Measurements from ENCODE around the gene CRB3. TPM values are rescaled to one million over a fixed set of nuclear protein-coding genes. Genes with fewer than 3 reads are reported as not detected.

Gene CRB3
- polyA plus RNA-seq, 10 donors, result 0.22 to 1.2 (median 0.68) TPM; not detected in 6

GRCh38 chr19:6431891-6432290 is 32.2 kb upstream of the CRB3 start:
- DNase-seq, result no peak

DNA sequence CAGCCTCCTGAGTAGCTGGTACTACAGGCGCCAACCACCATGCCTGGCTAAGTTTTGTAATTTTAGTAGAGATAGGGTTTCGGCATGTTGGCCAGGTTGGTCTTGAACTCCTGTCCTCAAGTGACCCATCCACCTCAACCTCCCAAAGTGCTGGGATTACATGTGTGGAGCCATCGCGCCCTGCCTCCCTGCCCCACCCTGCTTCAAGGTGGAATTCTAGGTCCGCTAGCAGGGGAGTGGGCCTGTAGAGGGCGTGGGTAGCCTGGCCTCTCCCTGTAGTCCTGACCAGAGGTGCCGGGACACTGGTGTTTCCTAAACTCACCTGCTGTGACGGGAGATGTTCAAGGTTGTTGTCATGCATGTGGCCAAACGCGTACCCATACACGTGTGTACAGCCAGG is 30.9 kb upstream of the CRB3 start:
- no peak for DNase-seq

- DNase-seq, result no peak
Observed at GRCh38 chr19:6433663-6434062, 30.4 kb upstream of the CRB3 start, which contains the start of gene SLC25A41. TSS of gene SLC25A41 (minus strand) at chr19:6433763. CDS start at chr19:6433693, 70 bp downstream.

DNA sequence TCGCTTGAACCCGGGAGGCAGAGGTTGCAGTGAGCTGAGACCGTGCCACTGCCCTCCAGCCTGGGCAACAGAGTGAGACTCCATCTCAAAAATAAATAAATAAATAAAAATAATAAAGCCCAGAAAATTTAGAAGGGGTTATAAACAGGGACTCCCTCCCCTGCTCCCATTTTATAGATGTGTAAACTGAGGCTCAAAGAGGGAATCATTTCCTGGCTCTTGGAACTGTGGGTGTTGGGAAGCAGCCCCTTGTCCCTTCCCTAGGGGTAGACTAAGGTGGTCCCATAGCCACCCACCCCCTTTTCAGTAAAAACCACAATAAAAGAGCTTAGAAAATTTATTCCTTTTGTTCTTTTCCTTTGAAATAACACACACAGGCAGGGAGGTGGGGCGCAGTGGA is 24.3 kb upstream of the CRB3 start:
- DNase-seq, result no peak

- no peak for DNase-seq
Observed at GRCh38 chr19:6440905-6441304, 23.2 kb upstream of the CRB3 start.

- DNase-seq, result no peak
Observed at GRCh38 chr19:6442087-6442688, 21.9 kb upstream of the CRB3 start.

- DNase-seq, result no peak
Observed at GRCh38 chr19:6443986-6444385, 20.1 kb upstream of the CRB3 start.

GRCh38 chr19:6446452-6446851 is 17.6 kb upstream of the CRB3 start:
- no peak for DNase-seq

DNA sequence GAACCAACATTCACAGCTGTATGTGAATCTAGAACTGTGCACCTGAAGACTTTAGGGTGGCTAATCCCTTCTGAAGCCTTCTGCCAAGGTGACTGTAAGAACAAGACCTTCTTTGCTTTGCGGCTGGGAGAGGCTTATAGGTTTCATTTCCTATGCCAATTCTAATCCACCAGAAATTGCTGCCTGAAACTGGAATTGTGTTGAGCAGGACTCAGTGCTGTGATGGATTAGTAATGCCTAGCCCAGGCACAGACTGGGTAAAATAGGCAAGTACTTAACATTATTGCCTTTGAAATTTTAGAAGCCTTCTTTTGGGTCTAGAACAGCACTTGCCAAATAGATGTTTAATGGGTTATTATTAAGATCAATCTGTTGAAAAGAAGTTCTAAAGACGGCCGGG is 16.0 kb upstream of the CRB3 start:
- no peak for DNase-seq

GRCh38 chr19:6450166-6450565 is 13.9 kb upstream of the CRB3 start:
- no peak for DNase-seq

DNA sequence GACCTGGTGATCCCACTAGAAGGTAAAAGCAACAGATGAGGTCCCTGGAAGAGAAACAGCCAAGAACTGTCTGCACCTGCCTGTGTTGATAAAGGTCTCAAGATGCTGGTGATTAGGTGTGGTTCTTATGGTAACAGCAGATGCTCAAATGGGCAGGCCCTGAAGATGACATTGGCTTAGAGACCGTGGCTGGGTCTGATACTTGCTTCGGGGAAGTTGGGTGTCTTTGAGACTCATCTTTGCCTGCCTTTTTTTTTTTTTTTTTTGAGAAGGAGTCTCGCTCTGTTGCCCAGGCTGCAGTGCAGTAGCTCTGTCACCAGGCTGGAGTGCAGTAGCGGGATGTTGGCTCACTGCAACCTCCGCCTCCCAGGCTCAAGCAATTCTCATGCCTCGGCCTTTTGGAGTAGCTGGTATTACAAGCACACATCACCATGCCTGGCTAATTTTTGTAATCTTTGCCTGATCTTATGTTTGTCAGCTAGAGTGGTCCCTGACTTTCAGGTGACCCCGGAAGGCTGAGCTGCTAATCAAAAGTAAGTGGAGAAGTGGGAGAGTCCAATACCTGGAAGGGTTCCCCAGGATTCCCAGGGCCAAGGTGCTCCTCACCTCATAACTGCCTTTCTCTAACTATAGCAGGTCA is 12.4 kb upstream of the CRB3 start:
- no peak for DNase-seq

- DNase-seq, result no peak
Observed at GRCh38 chr19:6452223-6452614, 11.9 kb upstream of the CRB3 start.

DNA sequence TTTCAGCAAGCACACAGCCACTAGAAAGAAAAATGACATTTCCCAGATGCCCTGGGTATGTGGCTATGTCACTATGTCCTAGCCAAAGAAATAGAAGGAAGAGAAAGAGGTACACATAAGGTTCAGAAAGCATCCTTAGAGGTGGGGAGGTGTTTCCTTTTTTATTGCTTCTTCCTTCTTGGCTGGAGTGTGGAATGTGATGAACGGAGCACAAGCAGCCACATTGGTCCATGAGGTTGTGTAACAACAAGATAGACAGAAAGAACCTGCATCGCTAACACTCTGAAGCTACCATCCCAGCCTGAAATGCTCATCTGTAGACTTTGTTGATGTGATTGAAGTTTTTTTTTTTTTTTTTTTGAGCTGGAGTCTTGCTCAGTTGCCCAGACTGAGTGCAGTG is 11.2 kb upstream of the CRB3 start:
- DNase-seq, result no peak

GRCh38 chr19:6453951-6454565 is 10.0 kb upstream of the CRB3 start:
- no peak for DNase-seq

DNA sequence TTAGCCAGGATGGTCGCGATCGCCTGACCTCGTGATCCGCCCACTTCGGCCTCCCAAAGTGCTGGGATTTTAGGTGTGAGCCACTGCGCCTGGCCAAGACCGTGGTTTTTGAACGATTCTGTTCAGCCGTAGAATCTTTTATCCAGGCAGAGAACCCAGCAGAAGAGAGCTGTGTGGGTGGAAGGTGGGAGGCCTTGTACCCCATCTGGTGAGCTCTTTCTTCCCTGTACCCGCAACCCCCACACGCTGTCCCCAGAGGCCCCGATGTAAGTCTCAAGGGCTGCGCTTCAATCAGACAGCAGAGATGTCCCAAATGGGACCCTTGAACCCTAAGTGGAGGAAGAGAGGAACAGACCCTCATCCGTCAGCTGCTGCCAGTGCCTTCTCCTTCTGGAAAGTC is 8.1 kb upstream of the CRB3 start:
- no peak for DNase-seq

GRCh38 chr19:6457958-6458694 is 5.9 kb upstream of the CRB3 start:
- no peak for DNase-seq

DNA sequence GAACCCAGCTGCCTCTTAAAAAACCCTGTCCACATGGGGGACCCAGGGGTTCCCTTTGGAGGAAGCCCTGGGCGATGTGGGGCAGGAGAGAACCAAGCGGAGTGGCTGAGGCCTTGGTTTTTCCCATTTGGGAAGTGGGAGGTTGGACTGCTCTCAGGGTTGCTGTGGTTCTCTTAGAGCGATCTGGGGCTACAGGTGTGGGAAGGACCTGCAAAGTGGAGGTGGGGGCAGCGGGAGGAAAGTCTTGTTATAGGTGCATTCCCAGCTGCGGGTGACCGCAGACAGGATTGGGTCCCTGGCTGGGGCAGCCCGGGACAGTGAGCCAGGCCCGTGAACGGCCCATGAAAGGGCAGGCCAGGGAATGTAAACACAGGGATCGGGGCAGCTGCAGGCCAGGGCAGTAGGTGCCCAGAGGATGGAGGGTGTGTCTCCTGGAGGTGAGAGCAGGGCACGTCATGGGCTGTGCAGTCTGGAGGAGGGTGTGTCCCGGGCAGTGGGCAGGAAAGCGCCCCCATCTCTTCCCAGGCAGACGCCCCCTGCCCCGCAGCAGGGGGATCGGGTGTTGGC is 5.3 kb upstream of the CRB3 start:
- DNase-seq, result peak in 1 of 3 donors; percentile 30

DNA sequence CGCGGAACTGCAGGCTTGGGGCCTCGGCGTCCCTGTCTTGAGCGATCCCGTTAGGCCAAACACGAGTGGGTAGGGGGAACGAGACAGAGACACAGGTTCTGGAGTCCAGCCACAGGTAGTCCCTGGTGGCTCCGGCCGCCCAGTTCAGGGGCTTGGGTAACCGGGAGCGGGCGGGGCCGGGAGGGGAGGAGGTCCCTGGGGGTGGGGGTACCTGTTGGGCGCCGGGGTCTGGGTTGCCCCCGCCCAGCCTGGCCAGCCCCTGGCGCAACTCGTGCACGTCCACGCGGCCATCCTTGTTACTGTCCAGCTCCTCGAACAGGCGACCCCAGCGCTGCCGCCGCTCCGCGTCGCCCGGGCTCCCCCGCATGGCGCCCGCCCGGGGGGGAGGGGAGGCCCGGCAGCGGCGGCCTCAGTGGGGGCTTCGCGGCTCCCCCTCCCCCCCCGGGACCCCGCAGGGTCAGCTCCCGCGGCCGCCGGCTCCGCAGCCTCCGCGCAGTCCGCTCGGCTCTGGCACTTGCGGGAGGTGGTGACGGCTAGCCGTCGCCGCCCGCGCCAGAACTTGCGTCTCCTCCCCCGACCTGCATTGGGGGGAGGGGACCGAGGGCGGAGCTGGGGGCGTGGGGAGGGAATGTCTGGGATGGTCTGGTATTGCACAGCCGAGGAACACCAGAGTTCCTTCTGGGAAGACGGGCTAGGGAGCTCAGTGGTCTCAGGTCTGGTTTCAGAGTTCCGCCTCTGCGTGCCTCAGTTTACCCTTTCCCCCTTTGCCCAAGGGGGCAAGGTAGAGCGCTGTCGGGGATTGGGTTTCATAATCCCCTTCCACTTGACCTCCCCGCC is 4.6 kb upstream of the CRB3 start, which contains the start of gene SLC25A23:
Gene SLC25A23 (minus strand): TSS at position 531 of the 837 bp plus-strand sequence. CDS start 164 bp downstream, at position 367.
- peak; percentile 78 to 93 (median 83) for DNase-seq

GRCh38 chr19:6460099-6460884 is 3.8 kb upstream of the CRB3 start:
- DNase-seq, result peak; percentile 99

DNA sequence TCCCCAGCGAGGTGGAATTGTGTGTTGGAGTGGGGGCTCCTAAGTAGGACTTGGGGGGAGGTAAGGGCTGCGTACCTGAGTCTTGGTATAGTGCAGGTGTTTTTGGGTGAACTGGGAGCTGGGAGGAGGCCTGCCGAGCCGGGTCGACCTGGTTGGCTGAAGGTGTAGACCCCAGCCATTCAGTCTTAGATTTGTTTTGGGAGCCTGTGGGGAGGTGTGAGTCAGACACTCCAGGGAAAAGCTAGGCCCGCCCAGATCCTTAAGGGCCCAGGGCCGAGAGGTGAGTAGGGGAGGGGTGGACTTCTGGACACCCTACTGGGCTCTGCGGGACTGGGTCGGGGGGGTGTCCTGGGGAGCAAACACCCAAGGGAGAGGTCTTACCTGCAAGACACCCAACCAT is 935 bp downstream of the CRB3 start:
- no peak for DNase-seq
